ENCODE results near the gene IRAK1. TPM values are rescaled to one million over a fixed set of nuclear protein-coding genes. Genes with fewer than 3 reads are reported as not detected.

Gene IRAK1
- total RNA-seq, 1 donor from 2014 or later = 105 TPM

GRCh38 chrX:154059729-154060245 lies 40.1 kb upstream of the IRAK1 start:
- Histone ChIP-seq H3K36me3 (no peaks in the 10 kb centered on the region), H3K27ac (peak overlapping the region in 1 of 2 donors; percentile 14), H3K27me3 (no peaks in the 10 kb centered on the region), H3K4me3 (no peak overlapping the region), H3K9me3 (no peaks in the 10 kb centered on the region), H3K4me1 (peaks cover 0 to 23% of the 10 kb centered on the region in 2 donors)
- DNase-seq (ENCODE audit: low spot score in 2 of 2) = no peak
- intact Hi-C loops (cut with DNase I) = no loop called here
- TF ChIP-seq CTCF (IDR thresholded peaks at IDR 0.05) = no peak

GRCh38 chrX:154059231-154059630 lies 39.5 kb upstream of the IRAK1 start:
- intact Hi-C loops (cut with DNase I) = no loop called here

GRCh38 chrX:154058214-154058997 lies 38.7 kb upstream of the IRAK1 start:
- intact Hi-C loops (cut with DNase I) = no loop called here
- no peak for TF ChIP-seq CTCF (IDR thresholded peaks at IDR 0.05)
- Histone ChIP-seq H3K4me1 (peaks cover 0 to 21% of the 10 kb centered on the region in 2 donors), H3K4me3 (no peak overlapping the region), H3K9me3 (no peaks in the 10 kb centered on the region), H3K27ac (no peak overlapping the region), H3K27me3 (no peaks in the 10 kb centered on the region), H3K36me3 (no peaks in the 10 kb centered on the region)
- DNase-seq (ENCODE audit: low spot score in 2 of 2) = no peak

More at GRCh38 chrX:154059231-154059630, 39.5 kb upstream of the IRAK1 start:
- no peak for TF ChIP-seq CTCF (IDR thresholded peaks at IDR 0.05)
- Histone ChIP-seq H3K9me3 (no peaks in the 10 kb centered on the region), H3K27me3 (no peaks in the 10 kb centered on the region), H3K4me1 (peaks cover 0 to 21% of the 10 kb centered on the region in 2 donors), H3K27ac (peak overlapping the region in 1 of 2 donors; percentile 14), H3K4me3 (no peak overlapping the region), H3K36me3 (no peaks in the 10 kb centered on the region)
- DNase-seq (ENCODE audit: low spot score in 2 of 2) = no peak

GRCh38 chrX:154057791-154058190 lies 38.1 kb upstream of the IRAK1 start:
- Histone ChIP-seq H3K9me3 (no peaks in the 10 kb centered on the region), H3K4me3 (no peak overlapping the region), H3K27ac (no peak overlapping the region), H3K27me3 (no peaks in the 10 kb centered on the region), H3K36me3 (no peaks in the 10 kb centered on the region), H3K4me1 (peaks cover 0 to 21% of the 10 kb centered on the region in 2 donors)
- intact Hi-C loops (cut with DNase I) = no loop called here
- DNase-seq (ENCODE audit: low spot score in 2 of 2) = no peak
- no peak for TF ChIP-seq CTCF (IDR thresholded peaks at IDR 0.05)

GRCh38 chrX:154056770-154057241 lies 37.1 kb upstream of the IRAK1 start:
- intact Hi-C loops (cut with DNase I) = no loop called here
- no peak for TF ChIP-seq CTCF (IDR thresholded peaks at IDR 0.05)
- Histone ChIP-seq H3K36me3 (no peaks in the 10 kb centered on the region), H3K27me3 (no peaks in the 10 kb centered on the region), H3K4me3 (no peak overlapping the region), H3K9me3 (no peaks in the 10 kb centered on the region), H3K27ac (no peak overlapping the region), H3K4me1 (peaks cover 0 to 15% of the 10 kb centered on the region in 2 donors)
- DNase-seq (ENCODE audit: low spot score in 2 of 2) = no peak

All from ascending aorta (tissue), 2 donors.